HCT116 (cell line): ENCODE data around the gene MARCKS. TPM values are rescaled to one million over a fixed set of nuclear protein-coding genes. Genes with fewer than 3 reads are reported as not detected.

Experiments used
- ATAC-seq: fragments of 200-7000 bp; cut with Tn5 transposase; 2 replicates; pipeline ENCODE4 v1.9.1; 2020; ENCODE audit warnings: mild to moderate bottlenecking, moderate library complexity
- BruUV-seq: library from RNA; stranded (reverse); fragments of 400-500 nt; replicated peaks from 2 replicates; lab custom pipeline; 2021; lab: Mats Ljungman, UMichigan
- CTCF ChIA-PET: fragments of 300-600 bp; sonication (Branson Sonifier 250); formaldehyde crosslinking; loops from one replicate; lab custom pipeline; 2021; ENCODE audit warnings: antibody characterized with exemption; lab: Charles Lee
- POLR2A ChIA-PET: fragments of 300-600, 350-600 bp; sonication (Branson Sonifier 250); formaldehyde crosslinking; loops from one replicate; lab custom pipeline; 2021; ENCODE audit warnings: antibody characterized with exemption; lab: Charles Lee
- RAD21 ChIA-PET, 2 experiments: fragments of 300-600 bp; sonication (Branson Sonifier 250); formaldehyde crosslinking; loops; one replicate each; lab custom pipeline; 2023; ENCODE audit warnings: low total read pairs in 2 of 2; ENCODE audit not compliant: uncharacterized antibody in 2 of 2, unreplicated experiment in 2 of 2, low non-redundant PET in 1 of 2; lab: Charles Lee
- DNase-seq: peaks from one replicate; pipeline ENCODE4 v3.0.0-alpha.2; 2010; ENCODE audit warnings: low read depth, low spot score
- H2AFZ ChIP-seq: fragments of 200-600 bp; shearing (Covaris generic), sonication (generic); 2 replicates; pipeline ENCODE4 v1.6.1; 2017; ENCODE audit warnings: low read depth, mixed run types, mixed read lengths, antibody characterized with exemption, low read length; ENCODE audit not compliant: poor library complexity, severe bottlenecking
- H3K27ac ChIP-seq: 2 replicates; pipeline ENCODE4 v1.5.1; 2012; ENCODE audit warnings: low read depth, low read length
- H3K27me3 ChIP-seq: fragments of 200-600 bp; sonication (generic); 2 replicates; pipeline ENCODE4 v1.6.1; 2016; ENCODE audit warnings: mixed run types, low read length, mixed read lengths; ENCODE audit not compliant: insufficient read depth
- H3K36me3 ChIP-seq, 2 experiments: fragments of 200-500 bp in 1 of 2; fragments of 200-600 bp in 1 of 2; sonication (Bioruptor generic) in 1 of 2; sonication (generic) in 1 of 2; 2 replicates each; pipeline versions ENCODE4 v1.5.1 to v1.6.1; 2014 to 2016; ENCODE audit warnings: low read length in 2 of 2, inconsistent platforms in 1 of 2, mixed read lengths in 1 of 2, mixed run types in 1 of 2; ENCODE audit not compliant: insufficient read depth in 2 of 2, control insufficient read depth in 1 of 2
- H3K4me1 ChIP-seq, 2 experiments: fragments of 200-600 bp in 1 of 2; sonication (generic) in 1 of 2; 2 replicates each; pipeline versions ENCODE4 v1.5.1 to v1.6.1; 2012 to 2017; ENCODE audit warnings: low read length in 2 of 2, inconsistent platforms in 1 of 2, mild to moderate bottlenecking in 1 of 2, mixed read lengths in 1 of 2, mixed run types in 1 of 2, moderate library complexity in 1 of 2; ENCODE audit not compliant: insufficient read depth in 2 of 2, control insufficient read depth in 1 of 2
- H3K4me2 ChIP-seq: fragments of 200-600 bp; sonication (generic); 2 replicates; pipeline ENCODE4 v1.6.1; 2017; ENCODE audit warnings: mixed run types, low read length, mixed read lengths
- H3K4me3 ChIP-seq, 2 experiments: fragments of 200-600 bp in 1 of 2; sonication (generic) in 1 of 2; replicated peaks in 1 of 2; 2 replicates each; pipeline ENCODE4 v1.5.1; 2011 to 2016; ENCODE audit warnings: low read length in 2 of 2, control low read depth in 1 of 2, low read depth in 1 of 2, mild to moderate bottlenecking in 1 of 2, mixed read lengths in 1 of 2, mixed run types in 1 of 2
- H3K79me2 ChIP-seq: fragments of 200-600 bp; sonication (generic); 2 replicates; pipeline ENCODE4 v1.6.1; 2017; ENCODE audit warnings: mild to moderate bottlenecking, mixed run types, low read length, moderate library complexity, mixed read lengths; ENCODE audit not compliant: insufficient read depth
- H3K9ac ChIP-seq: fragments of 200-600 bp; sonication (generic); 2 replicates; pipeline ENCODE4 v1.6.1; 2016; ENCODE audit warnings: low read length, mixed read lengths
- H3K9me2 ChIP-seq: fragments of 200-600 bp; sonication (generic), shearing (Covaris generic); 2 replicates; pipeline ENCODE4 v1.6.1; 2017; ENCODE audit warnings: mixed run types, mild to moderate bottlenecking, moderate library complexity; ENCODE audit not compliant: insufficient read depth
- H3K9me3 ChIP-seq, 2 experiments: fragments of 200-500 bp in 1 of 2; fragments of 200-600 bp in 1 of 2; sonication (Bioruptor generic) in 1 of 2; sonication (generic) in 1 of 2; 2 replicates each; pipeline ENCODE4 v1.6.1; 2014 to 2017; ENCODE audit warnings: low read length in 2 of 2, mixed read lengths in 2 of 2, inconsistent platforms in 1 of 2, low read depth in 1 of 2, mild to moderate bottlenecking in 1 of 2, mixed run types in 1 of 2, moderate library complexity in 1 of 2; ENCODE audit not compliant: control insufficient read depth in 1 of 2, insufficient read depth in 1 of 2
- H4K20me1 ChIP-seq: fragments of 200-600 bp; sonication (generic), shearing (Covaris generic); 2 replicates; pipeline ENCODE4 v1.6.1; 2017; ENCODE audit warnings: mixed run types, mild to moderate bottlenecking, moderate library complexity; ENCODE audit not compliant: insufficient read depth
- CEBPB ChIP-seq: IDR thresholded peaks from 2 replicates; pipeline ENCODE4 v1.6.1; 2012; ENCODE audit warnings: low read depth
- ELF1 ChIP-seq: IDR thresholded peaks from 2 replicates; pipeline ENCODE4 v1.6.1; 2012; ENCODE audit warnings: low read depth, borderline replicate concordance
- EZH2 ChIP-seq: fragments of 200-600 bp; sonication (generic); IDR thresholded peaks from 2 replicates; pipeline ENCODE4 v1.6.1; 2017; ENCODE audit warnings: antibody characterized with exemption, mixed run types
- POLR2A ChIP-seq: IDR thresholded peaks from 2 replicates; pipeline ENCODE4 v1.7.0; 2011; ENCODE audit warnings: borderline replicate concordance; ENCODE audit not compliant: insufficient read depth, insufficient read length; ENCODE audit errors: extremely low read depth
- RAD21 ChIP-seq: IDR thresholded peaks from 2 replicates; pipeline ENCODE4 v1.6.1; 2012; ENCODE audit warnings: low read depth, mild to moderate bottlenecking
- SP1 ChIP-seq: IDR thresholded peaks from 2 replicates; pipeline ENCODE4 v1.6.1; 2012; ENCODE audit warnings: low read depth
- ZFX ChIP-seq: fragments of 450-650 bp; IDR thresholded peaks from 2 replicates; pipeline ENCODE4 v1.6.1; 2017
- ZNF274 ChIP-seq: fragments of 200-500 bp; sonication (Bioruptor generic); IDR thresholded peaks from 2 replicates; pipeline ENCODE4 v1.6.1; 2014; ENCODE audit warnings: mild to moderate bottlenecking, low read depth, low read length, inconsistent platforms
- intact Hi-C: fragments of 100-400 bp; cut with micrococcal nuclease; formaldehyde crosslinking; loops from 2 replicates; pipeline ENCODE4 v1.10.0; 2022
- total RNA-seq: library from RNA; stranded (reverse); gene quantifications from one replicate; pipeline ENCODE4 v1.2.1, GENCODE V29; 2021; ENCODE audit not compliant: unreplicated experiment
- TF ChIP-seq, protein P1 (sequence below): IDR thresholded peaks from 2 replicates; pipeline ENCODE4 v1.6.1; 2012
- TF ChIP-seq, protein P2 (sequence below), 3 experiments: fragments of 200-600 bp in 1 of 3; sonication (generic) in 1 of 3; IDR thresholded peaks in 2 of 3; conservative IDR thresholded peaks in 1 of 3; 2 replicates each; pipeline ENCODE4 v1.5.1; 2012 to 2017; ENCODE audit warnings: low read depth in 2 of 3, low read length in 2 of 3, antibody characterized with exemption in 1 of 3, borderline replicate concordance in 1 of 3, control low read depth in 1 of 3, mild to moderate bottlenecking in 1 of 3, mixed read lengths in 1 of 3, mixed run types in 1 of 3, moderate library complexity in 1 of 3; ENCODE audit not compliant: insufficient read depth in 1 of 3

Gene MARCKS
- total RNA-seq, 1 experiment from 2014 or later = 25.7 TPM

DNA sequence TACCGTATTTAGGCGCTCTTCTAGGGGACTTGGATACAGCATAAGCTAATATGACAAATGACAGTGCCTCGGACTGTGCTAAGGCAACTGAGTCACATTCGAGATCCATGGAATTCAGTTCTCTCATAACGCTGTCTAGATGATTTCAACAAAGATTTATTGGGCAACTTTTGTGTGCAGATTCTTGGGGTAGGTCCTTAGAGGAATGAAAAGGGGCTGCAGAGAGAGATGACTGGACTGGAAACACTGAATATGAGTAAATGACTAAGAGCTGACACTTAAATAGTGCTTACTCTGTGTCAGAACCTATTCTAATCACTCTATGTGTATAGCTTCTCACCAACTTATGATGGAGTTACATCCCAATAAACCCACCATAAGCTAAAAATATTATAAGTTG lies 36.4 kb upstream of the MARCKS start:
- Histone ChIP-seq H3K4me3 (no peak overlapping the region), H3K9ac (no peak overlapping the region), H3K36me3 (no peaks in the 10 kb centered on the region), H3K4me2 (no peak overlapping the region), H3K9me2 (no peaks in the 10 kb centered on the region), H3K79me2 (no peaks in the 10 kb centered on the region), H3K4me1 (no peaks in the 10 kb centered on the region), H3K27ac (no peak overlapping the region), H2AFZ (no peak overlapping the region), H3K9me3 (no peaks in the 10 kb centered on the region), H3K27me3 (no peaks in the 10 kb centered on the region), H4K20me1 (no peaks in the 10 kb centered on the region)
- intact Hi-C loops = no loop called here
- no peak for TF ChIP-seq ZFX
- TF ChIP-seq EZH2 = no peak
- no peak for TF ChIP-seq RAD21
- TF ChIP-seq, protein P1, sequence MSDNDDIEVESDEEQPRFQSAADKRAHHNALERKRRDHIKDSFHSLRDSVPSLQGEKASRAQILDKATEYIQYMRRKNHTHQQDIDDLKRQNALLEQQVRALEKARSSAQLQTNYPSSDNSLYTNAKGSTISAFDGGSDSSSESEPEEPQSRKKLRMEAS = no peak
- TF ChIP-seq POLR2A = no peak
- no peak for TF ChIP-seq ZNF274
- TF ChIP-seq CEBPB = no peak
- no peak for TF ChIP-seq SP1
- TF ChIP-seq, protein P2, sequence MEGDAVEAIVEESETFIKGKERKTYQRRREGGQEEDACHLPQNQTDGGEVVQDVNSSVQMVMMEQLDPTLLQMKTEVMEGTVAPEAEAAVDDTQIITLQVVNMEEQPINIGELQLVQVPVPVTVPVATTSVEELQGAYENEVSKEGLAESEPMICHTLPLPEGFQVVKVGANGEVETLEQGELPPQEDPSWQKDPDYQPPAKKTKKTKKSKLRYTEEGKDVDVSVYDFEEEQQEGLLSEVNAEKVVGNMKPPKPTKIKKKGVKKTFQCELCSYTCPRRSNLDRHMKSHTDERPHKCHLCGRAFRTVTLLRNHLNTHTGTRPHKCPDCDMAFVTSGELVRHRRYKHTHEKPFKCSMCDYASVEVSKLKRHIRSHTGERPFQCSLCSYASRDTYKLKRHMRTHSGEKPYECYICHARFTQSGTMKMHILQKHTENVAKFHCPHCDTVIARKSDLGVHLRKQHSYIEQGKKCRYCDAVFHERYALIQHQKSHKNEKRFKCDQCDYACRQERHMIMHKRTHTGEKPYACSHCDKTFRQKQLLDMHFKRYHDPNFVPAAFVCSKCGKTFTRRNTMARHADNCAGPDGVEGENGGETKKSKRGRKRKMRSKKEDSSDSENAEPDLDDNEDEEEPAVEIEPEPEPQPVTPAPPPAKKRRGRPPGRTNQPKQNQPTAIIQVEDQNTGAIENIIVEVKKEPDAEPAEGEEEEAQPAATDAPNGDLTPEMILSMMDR (IDR thresholded peaks at IDR 0.05 in 2 of 3, conservative IDR thresholded peaks at IDR 0.05 in 1 of 3; ENCODE audit: borderline replicate concordance in 1 of 3, insufficient read depth in 1 of 3, low read depth in 2 of 3, low read length in 2 of 3) = no peak
- no peak for TF ChIP-seq ELF1
- BruUV-seq = no TSS peak
- no peak for DNase-seq
- POLR2A ChIA-PET = interaction anchor here (1.1 kb wide), 1 partner anchor 10 kb away, joined by 4 read pairs; no protein-coding TSS in a partner anchor
- CTCF ChIA-PET = no interaction called here
- no peak for ATAC-seq
- RAD21 ChIA-PET = interaction anchor here in 1 of 2 experiments (0.5 kb wide), 1 partner anchor 34 kb away, joined by 4 read pairs; no protein-coding TSS in a partner anchor
